Measurements from ENCODE around the gene TMEM255B.
A peak's percentile ranks its signal among the peaks of the same experiment; 100 is the strongest.
"Not testable (repeated sequence)": the region's sequence is repeated elsewhere in the genome, so short reads cannot be mapped to it uniquely, and the experiment has no call there.

TMEM255B gene

GRCh38 chr13:113734099-113734825 is 24.8 kb upstream of the TMEM255B start:
- no peak for DNase-seq (ENCODE audit: extremely low read depth in 1 of 2, low read depth in 1 of 2)

- no peak for DNase-seq (ENCODE audit: extremely low read depth in 1 of 2, low read depth in 1 of 2)
These were observed 24.2 kb upstream of the TMEM255B start for GRCh38 chr13:113734826-113735125.

GRCh38 chr13:113735194-113735593 is 23.8 kb upstream of the TMEM255B start:
- no peak for DNase-seq (ENCODE audit: extremely low read depth in 1 of 2, low read depth in 1 of 2)

GRCh38 chr13:113735750-113736149 is 23.3 kb upstream of the TMEM255B start:
- no peak for DNase-seq (ENCODE audit: extremely low read depth in 1 of 2, low read depth in 1 of 2)

GRCh38 chr13:113736258-113736731 is 22.7 kb upstream of the TMEM255B start:
- DNase-seq (ENCODE audit: extremely low read depth in 1 of 2, low read depth in 1 of 2): no peak

GRCh38 chr13:113737803-113738202 is 21.2 kb upstream of the TMEM255B start:
- no peak for DNase-seq (ENCODE audit: extremely low read depth in 1 of 2, low read depth in 1 of 2)

- DNase-seq (ENCODE audit: extremely low read depth in 1 of 2, low read depth in 1 of 2): no peak
These were observed 19.3 kb upstream of the TMEM255B start for GRCh38 chr13:113739527-113740285.

GRCh38 chr13:113740286-113740556 is 18.8 kb upstream of the TMEM255B start:
- no peak for DNase-seq (ENCODE audit: extremely low read depth in 1 of 2, low read depth in 1 of 2)

GRCh38 chr13:113740661-113741060 is 18.4 kb upstream of the TMEM255B start:
- DNase-seq (ENCODE audit: extremely low read depth in 1 of 2, low read depth in 1 of 2): no peak

GRCh38 chr13:113741191-113741668 is 17.8 kb upstream of the TMEM255B start:
- no peak for DNase-seq (ENCODE audit: extremely low read depth in 1 of 2, low read depth in 1 of 2)

- DNase-seq (ENCODE audit: extremely low read depth in 1 of 2, low read depth in 1 of 2): peak in 1 of 2 donors; percentile 7
These were observed 17.0 kb upstream of the TMEM255B start for GRCh38 chr13:113742000-113742441.

- no peak for DNase-seq (ENCODE audit: extremely low read depth in 1 of 2, low read depth in 1 of 2)
These were observed 16.4 kb upstream of the TMEM255B start for GRCh38 chr13:113742445-113743120.

- DNase-seq (ENCODE audit: extremely low read depth in 1 of 2, low read depth in 1 of 2): no peak
These were observed 15.4 kb upstream of the TMEM255B start for GRCh38 chr13:113743366-113744195.

- DNase-seq (ENCODE audit: extremely low read depth in 1 of 2, low read depth in 1 of 2): no peak
These were observed 14.6 kb upstream of the TMEM255B start for GRCh38 chr13:113744197-113745000.

GRCh38 chr13:113745059-113745458 is 14.0 kb upstream of the TMEM255B start:
- no peak for DNase-seq (ENCODE audit: extremely low read depth in 1 of 2, low read depth in 1 of 2)

- DNase-seq (ENCODE audit: extremely low read depth in 1 of 2, low read depth in 1 of 2): not testable (repeated sequence)
These were observed 13.4 kb upstream of the TMEM255B start for GRCh38 chr13:113745500-113746142.

- no peak for DNase-seq (ENCODE audit: extremely low read depth in 1 of 2, low read depth in 1 of 2)
These were observed 12.9 kb upstream of the TMEM255B start for GRCh38 chr13:113746143-113746525.

GRCh38 chr13:113746671-113747070 is 12.4 kb upstream of the TMEM255B start:
- DNase-seq (ENCODE audit: extremely low read depth in 1 of 2, low read depth in 1 of 2): no peak

- DNase-seq (ENCODE audit: extremely low read depth in 1 of 2, low read depth in 1 of 2): no peak
These were observed 11.7 kb upstream of the TMEM255B start for GRCh38 chr13:113747291-113747833.
